Prostate gland (tissue), 2 donors: ENCODE measurements around the gene NRXN2. TPM values are rescaled to one million over a fixed set of nuclear protein-coding genes. Genes with fewer than 3 reads are reported as not detected.

Experiments
- DNase-seq: peaks from one replicate; pipeline ENCODE4 v3.0.0-alpha.2; 2019; ENCODE audit warnings: low spot score
- H3K27ac ChIP-seq, 2 donors: fragments of 200-600 bp; sonication (generic); 2 replicates each; pipeline ENCODE4 v1.5.1; 2017 to 2019
- H3K27me3 ChIP-seq: fragments of 200-600 bp; sonication (generic); replicated peaks from 2 replicates; pipeline ENCODE4 v1.5.1; 2019; ENCODE audit not compliant: insufficient read depth
- H3K36me3 ChIP-seq, 2 donors: fragments of 200-600 bp; sonication (generic); 1 replicate in 1 of 2; 2 replicates in 1 of 2; pipeline versions ENCODE4 v1.5.1 to v1.8.1; 2017 to 2019
- H3K4me1 ChIP-seq: fragments of 200-600 bp; sonication (generic); replicated peaks from 2 replicates; pipeline ENCODE4 v1.5.1; 2019
- H3K4me3 ChIP-seq, 2 donors: fragments of 200-600 bp; sonication (generic); 2 replicates each; pipeline ENCODE4 v1.5.1; 2017 to 2019
- H3K9me3 ChIP-seq: fragments of 200-600 bp; sonication (generic); 2 replicates; pipeline ENCODE4 v1.5.1; 2017
- CTCF ChIP-seq, 4 experiments: fragments of 200-600 bp in 2 of 4; fragments of 450-650 bp in 2 of 4; sonication (generic) in 2 of 4; IDR thresholded peaks; 1 replicate in 3 of 4; 2 replicates in 1 of 4; pipeline ENCODE4 v1.5.1; 2016 to 2019; ENCODE audit warnings: antibody characterized with exemption in 4 of 4, mild to moderate bottlenecking in 2 of 4, moderate library complexity in 2 of 4
- POLR2A ChIP-seq: fragments of 450-650 bp; IDR thresholded peaks from one replicate; pipeline ENCODE4 v1.6.1; 2016; ENCODE audit warnings: antibody characterized with exemption, mild to moderate bottlenecking
- POLR2AphosphoS5 ChIP-seq: sonication (generic); formaldehyde crosslinking; IDR thresholded peaks from one replicate; pipeline ENCODE4 v1.6.1; 2017; ENCODE audit warnings: antibody characterized with exemption
- WGBS: methylation state at CpG from one replicate; pipeline ENCODE4 v1.1.5; 2018; 5-methylcytosine and 5-hydroxymethylcytosine counted together
- intact Hi-C: fragments of 100-400 bp; cut with DNase I; formaldehyde crosslinking; loops from one replicate; pipeline ENCODE4 v1.14.2; 2022
- total RNA-seq, 2 donors: library from RNA; depleted of rRNA; stranded (reverse); fragments of >200 nt; gene quantifications; one replicate each; pipeline ENCODE4 v1.1.0, GENCODE V29; 2016

NRXN2 gene
- total RNA-seq, 2 donors from 2014 or later = 0.46 to 26.8 TPM

GRCh38 chr11:64675450-64676260 lies 47.3 kb downstream of the NRXN2 start:
- no peak for TF ChIP-seq POLR2A
- TF ChIP-seq POLR2AphosphoS5 = peak; percentile 60
- TF ChIP-seq CTCF (IDR thresholded peaks at IDR 0.05) = no peak
- no peaks in the 10 kb centered on the region for H3K9me3 ChIP-seq
- no peak overlapping the region for H3K4me3 ChIP-seq
- no peaks in the 10 kb centered on the region for H3K36me3 ChIP-seq
- no peak for DNase-seq
- intact Hi-C loops = no loop called here
- H3K27ac ChIP-seq = no peak overlapping the region
- H3K27me3 ChIP-seq = peaks cover under 1% of the 10 kb centered on the region
- H3K4me1 ChIP-seq = no peaks in the 10 kb centered on the region
- 59% methylated on average over 19 of the region's 19 CpGs for whole genome bisulfite sequencing

GRCh38 chr11:64674774-64675173 lies 48.2 kb downstream of the NRXN2 start:
- H3K27me3 ChIP-seq = peaks cover 5% of the 10 kb centered on the region

GRCh38 chr11:64673279-64673678 lies 49.7 kb downstream of the NRXN2 start:
- Histone ChIP-seq H3K36me3 (no peaks in the 10 kb centered on the region), H3K27ac (no peak overlapping the region), H3K4me1 (no peaks in the 10 kb centered on the region), H3K9me3 (no peaks in the 10 kb centered on the region), H3K27me3 (peaks cover 5% of the 10 kb centered on the region), H3K4me3 (no peak overlapping the region)
- TF ChIP-seq POLR2A (no peak), CTCF (IDR thresholded peaks at IDR 0.05) (no peak), POLR2AphosphoS5 (no peak)
- DNase-seq = no peak
- WGBS = 37% methylated on average over 1 of the region's 1 CpG
- intact Hi-C loops = no loop called here

More at GRCh38 chr11:64674774-64675173, 48.2 kb downstream of the NRXN2 start:
- WGBS = 76% methylated on average over 2 of the region's 2 CpGs
- DNase-seq = no peak
- H3K36me3 ChIP-seq = no peaks in the 10 kb centered on the region
- no peak overlapping the region for H3K27ac ChIP-seq
- H3K4me1 ChIP-seq = no peaks in the 10 kb centered on the region
- no peak overlapping the region for H3K4me3 ChIP-seq
- intact Hi-C loops = no loop called here
- TF ChIP-seq CTCF (IDR thresholded peaks at IDR 0.05) (no peak), POLR2AphosphoS5 (no peak), POLR2A (no peak)
- H3K9me3 ChIP-seq = no peaks in the 10 kb centered on the region

GRCh38 chr11:64672875-64673274 lies 50.1 kb downstream of the NRXN2 start:
- no peaks in the 10 kb centered on the region for H3K4me1 ChIP-seq
- no peak overlapping the region for H3K4me3 ChIP-seq
- peaks cover 5% of the 10 kb centered on the region for H3K27me3 ChIP-seq
- no peak overlapping the region for H3K27ac ChIP-seq
- DNase-seq = no peak
- H3K9me3 ChIP-seq = no peaks in the 10 kb centered on the region
- no peaks in the 10 kb centered on the region for H3K36me3 ChIP-seq
- intact Hi-C loops = no loop called here
- TF ChIP-seq CTCF (IDR thresholded peaks at IDR 0.05) (no peak), POLR2A (no peak), POLR2AphosphoS5 (no peak)
- 85% methylated on average over 2 of the region's 2 CpGs for WGBS

- peaks cover 5% of the 10 kb centered on the region for H3K27me3 ChIP-seq
- intact Hi-C loops = no loop called here
- no peaks in the 10 kb centered on the region for H3K9me3 ChIP-seq
- no peaks in the 10 kb centered on the region for H3K4me1 ChIP-seq
- 36% methylated on average over 3 of the region's 3 CpGs for WGBS
- H3K4me3 ChIP-seq = no peak overlapping the region
- no peak overlapping the region for H3K27ac ChIP-seq
- no peak for DNase-seq
- TF ChIP-seq POLR2AphosphoS5 = no peak
- TF ChIP-seq CTCF (IDR thresholded peaks at IDR 0.05) = no peak
- TF ChIP-seq POLR2A = no peak
- H3K36me3 ChIP-seq = no peaks in the 10 kb centered on the region
Measured at GRCh38 chr11:64670975-64671374, 52.0 kb downstream of the NRXN2 start.
